Globus pallidus (tissue), 1 donor: ENCODE measurements around the gene BRME1.

Source experiments
- DNase-seq: peaks from one replicate; pipeline ENCODE4 v3.0.0-alpha.2; 2015; ENCODE audit warnings: low spot score

BRME1 gene

GRCh38 chr19:13844130-13844631 lies 61.7 kb downstream of the BRME1 start:
- DNase-seq = no peak

GRCh38 chr19:13843104-13843921 lies 62.6 kb downstream of the BRME1 start:
- no peak for DNase-seq

GRCh38 chr19:13842291-13843103 lies 63.4 kb downstream of the BRME1 start:
- DNase-seq = peak; percentile 60

DNA sequence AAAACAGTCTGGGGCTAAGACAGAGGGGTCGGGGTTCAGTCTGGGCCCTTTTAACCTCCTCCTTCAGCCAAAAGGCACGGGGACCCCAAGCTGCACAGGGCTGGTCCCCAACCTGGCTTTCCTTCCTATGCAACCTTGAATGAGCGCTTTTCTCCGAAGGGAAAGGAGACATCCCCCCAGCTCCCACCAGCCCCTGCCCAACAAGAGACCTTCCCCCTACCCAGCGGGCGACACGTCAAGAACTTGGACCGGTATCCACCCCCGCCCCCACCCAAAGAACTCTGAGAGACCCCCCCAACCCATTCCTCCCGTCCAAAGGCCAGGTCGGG lies 64.0 kb downstream of the BRME1 start:
- no peak for DNase-seq

DNA sequence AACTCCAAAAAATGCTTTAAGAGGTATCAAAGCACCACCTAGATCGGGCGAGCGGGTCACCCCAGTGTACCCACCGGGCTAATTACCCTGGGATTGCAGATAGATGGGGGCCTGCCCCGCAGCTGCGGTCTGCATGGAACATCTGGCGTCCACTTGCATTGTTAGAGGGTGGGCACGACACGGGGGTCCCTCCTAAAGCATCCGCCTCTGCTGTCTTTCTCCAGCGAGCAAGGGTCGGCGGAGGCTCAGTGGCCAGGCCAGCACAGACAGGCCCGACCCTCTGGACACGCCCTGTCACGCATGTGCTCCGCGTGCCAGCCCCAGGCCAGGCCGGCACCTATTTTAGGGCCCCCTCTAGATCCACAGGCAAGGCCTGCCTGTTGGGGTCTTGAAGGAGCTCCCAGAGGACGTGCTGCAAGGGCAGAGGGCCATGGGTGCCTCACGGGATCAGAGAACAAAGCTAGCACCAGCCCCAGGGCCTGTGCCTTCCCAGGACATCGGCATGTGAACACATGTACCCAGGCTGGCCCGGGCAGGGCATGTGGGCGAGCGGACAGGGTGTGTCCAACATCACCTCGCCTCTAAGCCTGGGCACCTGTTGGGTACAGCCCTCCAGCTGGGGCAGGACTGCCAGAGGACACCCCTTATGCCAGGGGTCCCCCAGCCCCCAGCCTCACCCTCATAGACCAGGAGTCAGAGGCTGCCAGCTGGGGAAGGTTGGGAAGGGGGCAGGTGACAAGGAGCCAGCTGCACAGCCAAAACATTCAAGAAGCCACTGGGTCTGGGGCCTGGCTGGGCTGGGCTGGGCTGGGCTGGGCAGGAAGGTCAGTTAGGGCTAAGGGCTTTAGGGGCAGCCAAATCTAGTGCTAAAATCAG lies 64.6 kb downstream of the BRME1 start:
- DNase-seq = no peak

DNA sequence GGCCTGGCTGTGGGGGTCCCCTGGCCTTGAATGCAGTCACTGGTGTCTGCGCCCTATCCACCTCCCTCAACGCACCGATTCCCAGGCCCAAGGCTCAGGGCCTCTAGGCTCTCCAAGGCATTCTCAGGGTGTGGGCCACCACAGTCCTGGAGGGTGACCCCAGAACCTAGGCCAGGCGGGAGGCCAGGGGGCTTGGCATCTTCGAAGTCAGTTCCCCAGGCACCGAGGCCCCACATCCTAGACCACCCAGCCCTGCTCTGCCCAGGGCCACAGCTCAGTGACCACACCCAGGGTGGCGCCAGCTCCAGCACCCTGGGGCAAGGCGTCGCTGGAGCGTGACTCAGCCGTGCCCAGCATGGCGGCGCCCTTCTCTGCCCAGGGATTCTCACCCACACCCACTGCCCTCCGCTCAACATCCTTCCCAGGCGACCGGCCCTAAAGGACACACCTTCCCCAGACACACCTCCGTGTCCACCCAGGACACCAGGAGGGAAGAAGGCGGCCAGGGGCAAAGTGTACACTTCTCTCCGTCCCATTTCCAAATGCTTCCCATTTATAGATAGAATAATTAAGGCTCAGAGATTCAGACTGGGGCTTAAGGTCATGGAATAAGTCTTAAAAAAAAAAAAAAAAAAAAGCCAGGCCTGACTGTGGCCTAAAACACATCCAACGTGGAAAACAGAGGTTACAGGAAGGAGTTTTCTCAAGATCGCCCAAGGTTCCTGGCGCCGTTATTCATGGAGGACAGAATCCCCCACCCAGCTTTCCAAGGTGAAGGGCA lies 65.4 kb downstream of the BRME1 start:
- no peak for DNase-seq

DNA sequence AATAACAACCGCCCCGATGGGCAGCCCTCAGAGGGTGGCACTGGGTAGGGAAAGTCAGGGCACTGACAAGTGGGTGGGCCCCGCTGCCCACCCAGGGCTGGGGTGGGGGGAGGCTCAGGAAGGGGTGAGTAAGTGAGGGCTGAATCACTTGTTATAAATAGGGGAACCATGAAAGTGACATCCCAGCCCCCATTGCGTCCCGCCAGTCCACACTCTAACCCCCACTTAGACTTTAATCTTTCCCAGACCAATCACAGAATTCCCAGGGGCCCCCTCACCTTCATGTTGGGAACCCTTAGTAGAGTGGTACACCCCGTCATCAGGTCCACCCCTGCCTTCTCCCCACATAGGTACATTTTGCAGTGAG lies 66.0 kb downstream of the BRME1 start:
- no peak for DNase-seq

- no peak for DNase-seq
Observed at GRCh38 chr19:13839130-13839937, 66.6 kb downstream of the BRME1 start.

DNA sequence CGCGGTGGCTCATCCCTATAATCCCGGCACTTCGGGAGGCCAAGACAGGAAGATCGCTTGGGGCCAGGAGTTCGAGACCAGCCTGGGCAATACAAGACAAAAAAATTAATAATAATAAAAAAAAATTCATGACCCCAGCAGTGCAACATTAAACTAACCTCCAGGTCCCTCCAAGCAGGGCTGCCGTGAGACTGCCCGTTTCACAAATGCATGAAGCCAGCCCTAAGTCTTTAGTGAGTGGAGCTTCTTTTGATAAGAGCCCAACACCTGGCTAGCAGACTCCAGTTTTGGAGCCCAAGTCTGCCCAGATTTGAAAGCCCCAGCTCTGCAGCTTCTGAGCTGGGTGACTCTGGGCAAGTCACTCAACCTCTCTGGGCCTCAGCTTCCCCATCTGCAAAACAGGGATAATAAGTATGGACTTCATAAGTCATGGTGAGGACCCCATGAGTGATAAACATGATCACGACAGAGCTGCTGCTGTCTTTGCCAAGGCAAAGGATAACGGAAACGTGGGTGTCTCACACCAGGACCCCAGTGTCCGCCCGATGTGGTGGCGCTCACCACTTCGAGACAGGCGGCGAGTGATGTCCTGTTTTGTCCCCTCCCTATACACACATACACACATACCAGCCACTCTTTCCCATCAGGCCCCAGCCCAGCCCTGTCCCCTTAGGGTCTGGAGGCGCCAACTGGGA lies 67.3 kb downstream of the BRME1 start:
- no peak for DNase-seq

DNA sequence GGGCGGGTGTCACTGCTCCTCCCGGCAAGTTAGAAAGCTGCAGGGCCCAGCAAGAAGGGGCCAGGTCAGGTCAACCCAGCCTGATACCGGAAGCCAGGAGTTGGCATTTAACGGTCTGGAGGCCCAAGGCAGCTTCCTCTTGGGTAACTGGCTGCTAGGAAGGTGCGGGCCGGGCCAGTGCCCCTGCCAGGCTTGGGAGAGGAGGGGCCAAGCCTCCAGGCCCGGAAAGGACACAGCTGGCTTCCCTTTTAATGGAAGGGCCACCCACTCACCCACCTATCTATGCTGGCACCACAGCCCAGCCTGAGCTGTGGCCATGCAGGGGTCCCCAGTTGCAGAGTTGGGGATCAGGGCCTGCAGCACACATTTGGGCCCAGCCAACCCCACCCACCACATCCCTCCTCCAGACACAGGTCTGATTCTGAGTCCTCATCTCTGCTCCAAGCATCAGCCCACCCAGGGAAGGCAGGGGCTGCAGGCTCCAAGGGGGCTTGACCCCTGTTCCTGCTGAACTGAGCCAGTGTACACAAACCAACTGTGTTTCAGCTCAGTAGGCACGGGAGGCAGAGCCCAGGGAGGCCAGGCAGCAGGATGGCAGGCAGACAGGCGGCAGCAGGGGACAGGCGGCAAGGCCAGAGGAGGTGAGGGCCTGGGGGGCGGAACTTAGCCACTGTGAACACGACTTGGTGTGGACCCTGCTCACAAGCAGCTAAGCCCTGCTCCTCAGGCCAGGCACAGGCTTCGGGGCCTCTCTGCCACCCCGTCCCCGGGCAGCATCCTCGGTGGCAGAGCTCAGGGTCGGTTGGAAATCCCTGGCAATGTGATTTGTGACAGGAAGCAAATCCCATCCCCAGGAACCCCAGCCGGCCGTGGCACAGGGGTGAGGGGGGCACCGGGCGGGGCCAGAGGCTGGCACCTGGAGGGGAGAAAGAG lies 69.9 kb downstream of the BRME1 start:
- no peak for DNase-seq

- DNase-seq = no peak
Observed at GRCh38 chr19:13834244-13835069, 71.5 kb downstream of the BRME1 start.

DNA sequence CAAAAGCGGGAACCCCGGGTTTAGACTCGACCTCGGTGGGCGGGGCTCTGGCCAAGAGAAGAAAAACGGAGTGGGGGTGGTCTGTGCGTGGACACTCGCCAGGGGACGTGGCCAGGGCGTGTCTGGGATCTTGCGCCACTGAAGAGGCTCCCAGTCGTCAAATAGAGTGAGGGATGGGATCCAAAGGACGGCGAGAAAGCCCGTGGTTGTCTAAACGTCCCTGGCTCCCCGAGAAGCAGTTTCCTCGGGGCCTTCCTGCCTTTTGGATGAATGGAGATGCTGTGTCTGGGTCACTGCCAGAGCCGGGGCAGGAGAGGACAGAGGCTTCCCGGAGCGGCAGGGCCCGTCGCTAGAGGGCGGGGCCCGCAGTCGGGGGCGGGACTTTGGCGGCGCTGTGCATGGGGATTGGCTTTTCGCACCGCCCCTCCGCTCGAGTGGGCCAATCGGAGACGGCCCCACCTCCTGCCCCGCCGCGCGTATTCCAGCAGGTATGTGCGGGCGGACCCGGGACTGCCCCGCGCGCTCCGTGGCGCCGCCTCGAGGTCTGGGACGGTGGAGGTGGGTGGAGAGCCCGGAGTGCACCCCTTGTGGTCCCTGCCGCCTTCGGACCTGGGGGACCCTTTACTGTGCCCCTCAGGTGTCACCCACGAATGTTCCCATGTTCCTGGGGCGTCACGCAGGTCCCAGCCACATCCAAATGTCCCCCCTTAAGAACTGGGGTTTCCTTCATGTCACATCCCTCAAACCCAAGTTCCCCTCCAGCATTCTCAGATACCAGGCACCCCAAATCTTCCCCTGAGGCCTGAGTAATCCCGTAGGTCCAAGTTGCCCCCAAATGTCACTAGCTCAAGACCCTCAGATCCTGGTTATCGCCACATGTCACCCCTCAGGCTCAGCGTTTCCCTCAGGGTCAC lies 72.3 kb downstream of the BRME1 start:
- DNase-seq = peak; percentile 84
